ENCODE results near the gene SERPINB1. TPM values are rescaled to one million over a fixed set of nuclear protein-coding genes. Genes with fewer than 3 reads are reported as not detected.

The SERPINB1 gene
- total and polyA plus RNA-seq, 9 of the 15 experiments (the other 6 are each of a cell fraction or from before 2014, with no cell fraction given): 33.9 to 108 (median 63.8) TPM

DNA sequence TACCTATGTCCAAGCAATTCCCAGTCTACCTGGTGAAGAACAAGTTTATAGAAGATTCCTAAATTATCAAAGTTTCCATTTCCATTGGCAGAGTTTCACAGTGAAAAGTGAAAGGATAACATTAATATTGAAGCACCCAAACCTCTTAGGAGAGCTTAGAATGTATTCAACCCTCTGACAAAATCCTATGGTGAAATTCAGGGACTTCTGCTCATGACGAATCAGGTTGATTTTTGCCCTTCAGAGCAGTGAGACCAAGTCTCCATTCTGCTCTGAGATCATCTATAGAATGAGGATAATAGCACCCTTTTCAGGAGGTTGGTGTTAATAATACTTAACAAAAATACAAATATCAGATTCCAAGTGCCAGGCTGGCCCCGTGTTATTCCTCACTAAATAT, 15.5 kb downstream of the SERPINB1 start:
- ATAC-seq: no peak
- no TSS peak for BruUV-seq (replicated peaks)
- in situ Hi-C loops (cut with MboI) (no loop called here), intact Hi-C loops (cut with micrococcal nuclease) (no loop called here)
- Histone ChIP-seq H3K27me3 (ENCODE audit: control insufficient read depth in 2 of 2, insufficient read depth in 2 of 2, low read length in 2 of 2) (no peaks in the 10 kb centered on the region), H3K79me2 (ENCODE audit: control insufficient read depth, insufficient read depth, low read length) (no peaks in the 10 kb centered on the region), H4K20me1 (replicated peaks; ENCODE audit: control insufficient read depth, insufficient read depth, low read length) (no peaks in the 10 kb centered on the region), H3K36me3 (ENCODE audit: control insufficient read depth, insufficient read depth, low read length) (no peaks in the 10 kb centered on the region), H3K4me2 (ENCODE audit: insufficient read depth, low read length) (no peak overlapping the region), H3K9me3 (replicated peaks; ENCODE audit: control insufficient read depth, insufficient read depth, low read depth, low read length) (no peaks in the 10 kb centered on the region), H3K27ac (ENCODE audit: extremely low read depth, low read depth, low read length) (no peak overlapping the region), H3K4me3 (no peak overlapping the region), H3K9me1 (ENCODE audit: control insufficient read depth, insufficient read depth, low read length) (no peaks in the 10 kb centered on the region), H3K9ac (ENCODE audit: insufficient read depth in 1 of 2, low read depth in 2 of 2, low read length in 2 of 2) (no peak overlapping the region), H3K4me1 (replicated peaks in 1 of 2; ENCODE audit: control insufficient read depth in 2 of 2, insufficient read depth in 2 of 2, low read length in 2 of 2) (no peaks in the 10 kb centered on the region), H2AFZ (ENCODE audit: low read depth, low read length) (no peak overlapping the region)
- CTCF ChIA-PET (ENCODE audit: low intra/inter-chr PET ratio): no interaction called here
- POLR2A ChIA-PET: interaction anchor here (1.0 to 4.7 kb wide), 6 partner anchors 9 to 189 kb away, joined by 3 to 52 read pairs (median 4); partner anchors contain the start of gene SERPINB1
- no peak for DNase-seq (ENCODE audit: extremely low read depth in 1 of 4, low spot score in 3 of 4)
- WGBS (ENCODE audit: insufficient coverage, low coverage, missing lambda C conversion rate): 34% methylated on average over 2 of the region's 2 CpGs
- no peak for FAIRE-seq
- TF ChIP-seq CBX8 (IDR thresholded peaks at IDR 0.05; ENCODE audit: borderline replicate concordance, extremely low read depth, low read depth, low read length, poor library complexity, severe bottlenecking) (no peak), SMAD2 (IDR thresholded peaks at IDR 0.05; ENCODE audit: low read depth, low read length) (no peak), JUN (IDR thresholded peaks at IDR 0.05; ENCODE audit: borderline replicate concordance, low read depth, low read length) (no peak), JUN (CRISPR knock-in tag; IDR thresholded peaks at IDR 0.05; ENCODE audit: borderline replicate concordance) (no peak), ETV5 (CRISPR knock-in tag; IDR thresholded peaks at IDR 0.05; ENCODE audit: low read depth) (no peak), PML (IDR thresholded peaks at IDR 0.05; ENCODE audit: low read length) (no peak), COPS2 (conservative IDR thresholded peaks at IDR 0.05) (no peak), ZNF431 (CRISPR knock-in tag; IDR thresholded peaks at IDR 0.05) (no peak), ZNF41 (CRISPR knock-in tag; conservative IDR thresholded peaks at IDR 0.05) (no peak), SAFB2 (IDR thresholded peaks at IDR 0.05; ENCODE audit: borderline replicate concordance, low read depth, low read length, severe bottlenecking) (no peak)
- TF ChIP-seq, protein P1, sequence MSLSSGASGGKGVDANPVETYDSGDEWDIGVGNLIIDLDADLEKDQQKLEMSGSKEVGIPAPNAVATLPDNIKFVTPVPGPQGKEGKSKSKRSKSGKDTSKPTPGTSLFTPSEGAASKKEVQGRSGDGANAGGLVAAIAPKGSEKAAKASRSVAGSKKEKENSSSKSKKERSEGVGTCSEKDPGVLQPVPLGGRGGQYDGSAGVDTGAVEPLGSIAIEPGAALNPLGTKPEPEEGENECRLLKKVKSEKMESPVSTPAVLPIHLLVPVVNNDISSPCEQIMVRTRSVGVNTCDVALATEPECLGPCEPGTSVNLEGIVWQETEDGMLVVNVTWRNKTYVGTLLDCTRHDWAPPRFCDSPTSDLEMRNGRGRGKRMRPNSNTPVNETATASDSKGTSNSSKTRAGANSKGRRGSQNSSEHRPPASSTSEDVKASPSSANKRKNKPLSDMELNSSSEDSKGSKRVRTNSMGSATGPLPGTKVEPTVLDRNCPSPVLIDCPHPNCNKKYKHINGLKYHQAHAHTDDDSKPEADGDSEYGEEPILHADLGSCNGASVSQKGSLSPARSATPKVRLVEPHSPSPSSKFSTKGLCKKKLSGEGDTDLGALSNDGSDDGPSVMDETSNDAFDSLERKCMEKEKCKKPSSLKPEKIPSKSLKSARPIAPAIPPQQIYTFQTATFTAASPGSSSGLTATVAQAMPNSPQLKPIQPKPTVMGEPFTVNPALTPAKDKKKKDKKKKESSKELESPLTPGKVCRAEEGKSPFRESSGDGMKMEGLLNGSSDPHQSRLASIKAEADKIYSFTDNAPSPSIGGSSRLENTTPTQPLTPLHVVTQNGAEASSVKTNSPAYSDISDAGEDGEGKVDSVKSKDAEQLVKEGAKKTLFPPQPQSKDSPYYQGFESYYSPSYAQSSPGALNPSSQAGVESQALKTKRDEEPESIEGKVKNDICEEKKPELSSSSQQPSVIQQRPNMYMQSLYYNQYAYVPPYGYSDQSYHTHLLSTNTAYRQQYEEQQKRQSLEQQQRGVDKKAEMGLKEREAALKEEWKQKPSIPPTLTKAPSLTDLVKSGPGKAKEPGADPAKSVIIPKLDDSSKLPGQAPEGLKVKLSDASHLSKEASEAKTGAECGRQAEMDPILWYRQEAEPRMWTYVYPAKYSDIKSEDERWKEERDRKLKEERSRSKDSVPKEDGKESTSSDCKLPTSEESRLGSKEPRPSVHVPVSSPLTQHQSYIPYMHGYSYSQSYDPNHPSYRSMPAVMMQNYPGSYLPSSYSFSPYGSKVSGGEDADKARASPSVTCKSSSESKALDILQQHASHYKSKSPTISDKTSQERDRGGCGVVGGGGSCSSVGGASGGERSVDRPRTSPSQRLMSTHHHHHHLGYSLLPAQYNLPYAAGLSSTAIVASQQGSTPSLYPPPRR (CRISPR knock-in tag; IDR thresholded peaks at IDR 0.05; ENCODE audit: borderline replicate concordance): no peak
- TF ChIP-seq, protein P2, sequence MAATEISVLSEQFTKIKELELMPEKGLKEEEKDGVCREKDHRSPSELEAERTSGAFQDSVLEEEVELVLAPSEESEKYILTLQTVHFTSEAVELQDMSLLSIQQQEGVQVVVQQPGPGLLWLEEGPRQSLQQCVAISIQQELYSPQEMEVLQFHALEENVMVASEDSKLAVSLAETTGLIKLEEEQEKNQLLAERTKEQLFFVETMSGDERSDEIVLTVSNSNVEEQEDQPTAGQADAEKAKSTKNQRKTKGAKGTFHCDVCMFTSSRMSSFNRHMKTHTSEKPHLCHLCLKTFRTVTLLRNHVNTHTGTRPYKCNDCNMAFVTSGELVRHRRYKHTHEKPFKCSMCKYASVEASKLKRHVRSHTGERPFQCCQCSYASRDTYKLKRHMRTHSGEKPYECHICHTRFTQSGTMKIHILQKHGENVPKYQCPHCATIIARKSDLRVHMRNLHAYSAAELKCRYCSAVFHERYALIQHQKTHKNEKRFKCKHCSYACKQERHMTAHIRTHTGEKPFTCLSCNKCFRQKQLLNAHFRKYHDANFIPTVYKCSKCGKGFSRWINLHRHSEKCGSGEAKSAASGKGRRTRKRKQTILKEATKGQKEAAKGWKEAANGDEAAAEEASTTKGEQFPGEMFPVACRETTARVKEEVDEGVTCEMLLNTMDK (IDR thresholded peaks at IDR 0.05; ENCODE audit: borderline replicate concordance, insufficient read depth, low read depth, low read length, poor library complexity, severe bottlenecking): no peak
